ENCODE data around the gene KRTAP5-8. TPM values are rescaled to one million over a fixed set of nuclear protein-coding genes. Genes with fewer than 3 reads are reported as not detected.

The KRTAP5-8 gene
- total RNA-seq, 2 experiments from 2014 or later = not detected

DNA sequence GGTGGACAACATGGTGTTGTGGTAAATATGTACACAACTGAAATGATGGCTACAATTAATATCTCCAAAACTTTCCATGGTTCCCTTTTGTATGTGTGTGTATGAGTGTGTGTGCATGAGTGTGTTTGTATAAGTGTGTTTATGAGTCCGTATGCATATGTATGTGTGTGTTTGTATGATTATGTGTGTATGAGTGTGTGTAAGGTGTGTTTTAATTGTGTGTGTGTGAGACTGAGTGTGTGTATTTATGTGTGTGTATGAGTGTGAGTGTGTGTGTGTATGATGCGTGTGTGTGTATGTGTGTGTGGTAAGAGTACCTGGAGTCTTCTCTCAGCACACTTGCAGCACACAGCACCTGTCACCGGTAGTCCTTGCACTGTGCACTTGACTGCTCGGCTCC lies 18.2 kb downstream of the KRTAP5-8 start:
- Mint-ChIP-seq H3K27ac (no peak overlapping the region), H3K27me3 (peaks cover 11% of the 10 kb centered on the region), H3K4me1 (ENCODE audit: low read depth) (no peaks in the 10 kb centered on the region), H3K9me3 (no peaks in the 10 kb centered on the region), H3K36me3 (ENCODE audit: low read depth) (no peaks in the 10 kb centered on the region), H3K4me3 (no peak overlapping the region)
- POLR2A ChIA-PET = no interaction called here
- TF ChIP-seq, protein P1, sequence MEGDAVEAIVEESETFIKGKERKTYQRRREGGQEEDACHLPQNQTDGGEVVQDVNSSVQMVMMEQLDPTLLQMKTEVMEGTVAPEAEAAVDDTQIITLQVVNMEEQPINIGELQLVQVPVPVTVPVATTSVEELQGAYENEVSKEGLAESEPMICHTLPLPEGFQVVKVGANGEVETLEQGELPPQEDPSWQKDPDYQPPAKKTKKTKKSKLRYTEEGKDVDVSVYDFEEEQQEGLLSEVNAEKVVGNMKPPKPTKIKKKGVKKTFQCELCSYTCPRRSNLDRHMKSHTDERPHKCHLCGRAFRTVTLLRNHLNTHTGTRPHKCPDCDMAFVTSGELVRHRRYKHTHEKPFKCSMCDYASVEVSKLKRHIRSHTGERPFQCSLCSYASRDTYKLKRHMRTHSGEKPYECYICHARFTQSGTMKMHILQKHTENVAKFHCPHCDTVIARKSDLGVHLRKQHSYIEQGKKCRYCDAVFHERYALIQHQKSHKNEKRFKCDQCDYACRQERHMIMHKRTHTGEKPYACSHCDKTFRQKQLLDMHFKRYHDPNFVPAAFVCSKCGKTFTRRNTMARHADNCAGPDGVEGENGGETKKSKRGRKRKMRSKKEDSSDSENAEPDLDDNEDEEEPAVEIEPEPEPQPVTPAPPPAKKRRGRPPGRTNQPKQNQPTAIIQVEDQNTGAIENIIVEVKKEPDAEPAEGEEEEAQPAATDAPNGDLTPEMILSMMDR (IDR thresholded peaks at IDR 0.05) = no peak
- ATAC-seq (no peak), DNase-seq (no peak)
- CTCF ChIA-PET = no interaction called here
- intact Hi-C loops (cut with micrococcal nuclease) = no loop called here

DNA sequence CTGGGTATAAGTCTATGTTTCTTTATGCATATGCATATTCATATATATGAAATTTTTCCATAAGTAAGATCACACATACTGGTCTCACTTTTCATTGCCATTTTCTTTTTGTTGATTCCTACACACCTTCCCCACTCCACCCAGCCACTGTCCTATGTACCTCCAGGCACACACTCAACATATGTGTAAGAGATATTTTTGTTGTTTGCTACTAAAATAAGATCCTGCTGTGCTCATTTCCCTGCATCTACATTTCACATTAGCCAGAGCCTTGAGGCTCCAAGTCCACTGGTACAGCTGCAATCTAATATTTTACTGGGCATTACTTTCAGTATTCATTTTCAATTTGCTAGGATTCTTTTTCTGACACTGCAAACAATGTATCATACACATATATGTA lies 19.4 kb downstream of the KRTAP5-8 start:
- intact Hi-C loops (cut with micrococcal nuclease) = no loop called here
- no peak for DNase-seq
- Mint-ChIP-seq H3K36me3 (ENCODE audit: low read depth) (no peaks in the 10 kb centered on the region), H3K4me1 (ENCODE audit: low read depth) (no peaks in the 10 kb centered on the region), H3K4me3 (no peak overlapping the region), H3K27me3 (peaks cover 17% of the 10 kb centered on the region), H3K9me3 (no peaks in the 10 kb centered on the region), H3K27ac (no peak overlapping the region)
- ChIA-PET POLR2A (no interaction called here), CTCF (no interaction called here)
- TF ChIP-seq, protein P1 (IDR thresholded peaks at IDR 0.05) = no peak
- no peak for ATAC-seq

DNA sequence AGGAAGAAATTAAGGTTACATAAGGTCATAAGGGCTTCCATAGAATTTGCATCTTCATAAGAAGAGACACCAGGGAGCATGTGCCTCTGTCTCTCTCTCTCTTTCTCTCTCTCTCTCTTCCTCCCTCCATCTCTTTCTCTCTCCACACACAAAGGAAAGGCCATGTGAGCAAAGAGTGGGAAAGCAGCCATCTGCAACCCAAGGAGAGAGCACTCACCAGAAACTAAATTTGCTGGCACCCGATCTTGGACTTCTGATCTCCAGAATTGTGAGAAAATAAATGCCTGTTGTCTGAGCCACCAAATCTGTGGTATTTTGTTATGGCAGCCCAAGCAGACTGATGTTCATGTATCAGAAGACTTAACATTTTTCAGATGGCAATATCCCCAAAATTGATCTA lies 21.2 kb downstream of the KRTAP5-8 start:
- DNase-seq = no peak
- no peak for ATAC-seq
- Mint-ChIP-seq H3K9me3 (no peaks in the 10 kb centered on the region), H3K4me3 (no peak overlapping the region), H3K27ac (no peak overlapping the region), H3K4me1 (ENCODE audit: low read depth) (no peaks in the 10 kb centered on the region), H3K27me3 (peaks cover 25% of the 10 kb centered on the region), H3K36me3 (ENCODE audit: low read depth) (no peaks in the 10 kb centered on the region)
- ChIA-PET POLR2A (interaction anchor here (0.5 kb wide), 1 partner anchor 1107 kb away, joined by 3 read pairs; no protein-coding TSS in a partner anchor), CTCF (no interaction called here)
- intact Hi-C loops (cut with micrococcal nuclease) = no loop called here
- TF ChIP-seq, protein P1 (IDR thresholded peaks at IDR 0.05) = no peak

DNA sequence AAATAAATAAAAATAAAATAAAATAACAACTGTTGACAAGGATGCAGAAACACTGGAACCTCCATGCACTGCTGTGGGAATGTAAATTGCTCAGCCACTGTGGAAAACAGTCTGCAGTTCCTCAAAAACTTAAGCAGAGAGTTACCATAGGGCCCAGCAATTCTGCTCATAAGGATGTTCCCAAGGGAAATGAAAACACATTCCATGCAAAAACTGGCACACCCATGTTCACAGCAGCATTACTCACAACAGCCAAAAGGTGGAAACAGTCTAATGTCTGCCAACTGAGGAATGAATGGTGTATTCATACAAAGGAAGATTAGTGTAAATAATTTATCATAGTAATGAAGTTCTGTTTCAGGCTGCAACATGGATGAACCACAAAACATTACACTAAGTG lies 24.3 kb downstream of the KRTAP5-8 start:
- DNase-seq (no peak), ATAC-seq (no peak)
- intact Hi-C loops (cut with micrococcal nuclease) = no loop called here
- H3K9me3 Mint-ChIP-seq = no peaks in the 10 kb centered on the region
- no peaks in the 10 kb centered on the region for H3K36me3 Mint-ChIP-seq (ENCODE audit: low read depth)
- no peaks in the 10 kb centered on the region for H3K4me1 Mint-ChIP-seq (ENCODE audit: low read depth)
- H3K4me3 Mint-ChIP-seq = no peak overlapping the region
- CTCF ChIA-PET = no interaction called here
- TF ChIP-seq, protein P1 (IDR thresholded peaks at IDR 0.05) = no peak
- POLR2A ChIA-PET = no interaction called here
- H3K27me3 Mint-ChIP-seq = peaks cover 38% of the 10 kb centered on the region
- H3K27ac Mint-ChIP-seq = no peak overlapping the region

DNA sequence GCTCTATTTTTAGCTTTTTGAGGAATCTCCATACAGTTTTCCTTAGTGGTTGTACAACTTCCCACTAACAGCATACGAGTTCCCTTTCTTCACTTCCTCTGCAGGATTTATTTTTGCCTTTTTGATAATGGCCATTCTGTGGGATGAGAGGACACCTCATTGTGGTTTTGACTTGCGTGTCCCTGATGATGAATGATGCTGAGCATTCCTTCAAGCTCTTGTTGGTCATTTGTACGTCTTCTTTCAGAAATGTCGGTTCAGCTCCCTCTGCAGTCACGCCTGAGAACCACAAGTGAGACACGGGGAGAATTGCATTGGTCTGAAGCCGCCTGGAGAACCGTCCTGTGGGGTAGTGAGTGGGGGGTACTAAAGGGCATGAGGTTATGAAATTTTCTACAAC lies 25.6 kb downstream of the KRTAP5-8 start:
- no peaks in the 10 kb centered on the region for H3K4me1 Mint-ChIP-seq (ENCODE audit: low read depth)
- ChIA-PET POLR2A (no interaction called here), CTCF (interaction anchor here (0.6 to 1.0 kb wide), 4 partner anchors 11 to 115 kb away, joined by 3 to 4 read pairs (median 3); partner anchors contain the start of gene DHCR7)
- no peak overlapping the region for H3K27ac Mint-ChIP-seq
- no peaks in the 10 kb centered on the region for H3K9me3 Mint-ChIP-seq
- ATAC-seq (no peak), DNase-seq (peak; percentile 55)
- intact Hi-C loops (cut with micrococcal nuclease) = no loop called here
- no peaks in the 10 kb centered on the region for H3K36me3 Mint-ChIP-seq (ENCODE audit: low read depth)
- no peak overlapping the region for H3K4me3 Mint-ChIP-seq
- peaks cover 36% of the 10 kb centered on the region for H3K27me3 Mint-ChIP-seq
- TF ChIP-seq, protein P1 (IDR thresholded peaks at IDR 0.05) = peak; percentile 55

Data from activated CD8-positive, alpha-beta T cell treated with anti-CD3 and anti-CD28 coated beads for 36 hours (primary cell).